Measurements from ENCODE around the gene TSPAN16. TPM values are rescaled to one million over a fixed set of nuclear protein-coding genes. Genes with fewer than 3 reads are reported as not detected.

TSPAN16 gene
- polyA plus RNA-seq, 1 experiment = not detected

DNA sequence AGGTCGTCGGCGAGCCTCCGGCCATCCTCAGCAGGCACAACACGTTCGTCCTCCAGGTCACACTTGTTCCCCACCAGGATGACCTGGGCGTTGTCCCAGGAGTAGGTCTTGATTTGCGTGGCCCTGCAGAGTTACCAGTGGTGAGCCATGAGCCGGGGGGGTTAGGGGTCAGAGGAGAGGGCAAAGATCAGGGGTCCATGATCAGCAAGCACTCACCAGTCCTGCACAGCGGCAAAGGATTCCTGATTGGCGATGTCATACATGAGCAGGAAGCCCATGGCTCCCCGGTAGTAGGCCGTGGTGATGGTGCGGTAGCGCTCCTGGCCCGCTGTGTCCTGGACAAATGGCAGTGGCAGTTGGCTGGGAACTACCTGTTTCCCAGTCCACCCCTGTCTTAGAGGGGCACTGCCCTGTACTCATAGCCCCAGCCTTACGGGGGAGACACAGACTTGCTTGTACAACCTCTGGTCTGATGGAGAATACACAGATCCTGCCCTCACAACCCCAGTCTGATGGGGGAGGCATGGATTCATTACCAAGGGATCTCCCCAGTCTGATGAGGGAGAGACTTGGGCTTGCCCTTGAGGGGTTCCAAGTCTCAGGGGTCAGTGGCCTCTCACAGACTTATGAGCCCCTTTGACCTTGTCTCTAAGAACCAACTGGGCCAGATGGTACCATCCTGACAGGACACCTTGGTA is 39.6 kb downstream of the TSPAN16 start:
- ChIA-PET CTCF (no interaction called here), POLR2A (no interaction called here)
- Histone ChIP-seq H3K36me3 (ENCODE audit: control insufficient read depth, insufficient read depth, low read length) (peaks cover 7% of the 10 kb centered on the region), H3K4me3 (ENCODE audit: low read depth, low read length) (no peak overlapping the region), H3K27me3 (ENCODE audit: control insufficient read depth, insufficient read depth, low read length) (no peaks in the 10 kb centered on the region)
- DNase-seq (ENCODE audit: low read depth) = no peak
- TF ChIP-seq, protein P1, sequence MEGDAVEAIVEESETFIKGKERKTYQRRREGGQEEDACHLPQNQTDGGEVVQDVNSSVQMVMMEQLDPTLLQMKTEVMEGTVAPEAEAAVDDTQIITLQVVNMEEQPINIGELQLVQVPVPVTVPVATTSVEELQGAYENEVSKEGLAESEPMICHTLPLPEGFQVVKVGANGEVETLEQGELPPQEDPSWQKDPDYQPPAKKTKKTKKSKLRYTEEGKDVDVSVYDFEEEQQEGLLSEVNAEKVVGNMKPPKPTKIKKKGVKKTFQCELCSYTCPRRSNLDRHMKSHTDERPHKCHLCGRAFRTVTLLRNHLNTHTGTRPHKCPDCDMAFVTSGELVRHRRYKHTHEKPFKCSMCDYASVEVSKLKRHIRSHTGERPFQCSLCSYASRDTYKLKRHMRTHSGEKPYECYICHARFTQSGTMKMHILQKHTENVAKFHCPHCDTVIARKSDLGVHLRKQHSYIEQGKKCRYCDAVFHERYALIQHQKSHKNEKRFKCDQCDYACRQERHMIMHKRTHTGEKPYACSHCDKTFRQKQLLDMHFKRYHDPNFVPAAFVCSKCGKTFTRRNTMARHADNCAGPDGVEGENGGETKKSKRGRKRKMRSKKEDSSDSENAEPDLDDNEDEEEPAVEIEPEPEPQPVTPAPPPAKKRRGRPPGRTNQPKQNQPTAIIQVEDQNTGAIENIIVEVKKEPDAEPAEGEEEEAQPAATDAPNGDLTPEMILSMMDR (IDR thresholded peaks at IDR 0.05; ENCODE audit: insufficient read depth, low read depth, low read length) = no peak

DNA sequence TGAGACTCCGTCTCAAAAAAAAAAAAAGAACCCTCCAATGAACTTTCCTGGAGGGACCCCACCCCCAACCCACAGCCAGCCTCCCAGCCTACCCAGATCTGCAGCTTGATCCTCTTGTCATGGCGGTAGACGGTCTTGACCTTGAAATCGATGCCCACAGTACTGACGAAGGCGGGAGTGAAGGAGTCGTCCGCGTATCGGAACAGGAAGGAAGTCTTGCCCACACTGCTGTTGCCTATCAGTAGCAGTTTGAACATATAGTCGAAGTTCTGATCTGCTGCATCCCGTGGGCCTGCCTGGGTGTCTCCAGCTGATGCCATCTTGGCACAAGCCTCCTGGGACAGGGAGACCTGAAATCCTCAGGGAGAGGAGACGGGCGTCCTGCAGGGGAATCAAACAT is 41.1 kb downstream of the TSPAN16 start:
- TF ChIP-seq, protein P1 (IDR thresholded peaks at IDR 0.05; ENCODE audit: insufficient read depth, low read depth, low read length) = no peak
- no peak for DNase-seq (ENCODE audit: low read depth)
- H3K4me3 ChIP-seq (ENCODE audit: low read depth, low read length) = no peak overlapping the region
- H3K36me3 ChIP-seq (ENCODE audit: control insufficient read depth, insufficient read depth, low read length) = peaks cover 7% of the 10 kb centered on the region
- CTCF ChIA-PET = interaction anchor here (1.9 kb wide), 1 partner anchor 12 kb away, joined by 6 read pairs; no protein-coding TSS in a partner anchor
- no peaks in the 10 kb centered on the region for H3K27me3 ChIP-seq (ENCODE audit: control insufficient read depth, insufficient read depth, low read length)
- POLR2A ChIA-PET = no interaction called here

DNA sequence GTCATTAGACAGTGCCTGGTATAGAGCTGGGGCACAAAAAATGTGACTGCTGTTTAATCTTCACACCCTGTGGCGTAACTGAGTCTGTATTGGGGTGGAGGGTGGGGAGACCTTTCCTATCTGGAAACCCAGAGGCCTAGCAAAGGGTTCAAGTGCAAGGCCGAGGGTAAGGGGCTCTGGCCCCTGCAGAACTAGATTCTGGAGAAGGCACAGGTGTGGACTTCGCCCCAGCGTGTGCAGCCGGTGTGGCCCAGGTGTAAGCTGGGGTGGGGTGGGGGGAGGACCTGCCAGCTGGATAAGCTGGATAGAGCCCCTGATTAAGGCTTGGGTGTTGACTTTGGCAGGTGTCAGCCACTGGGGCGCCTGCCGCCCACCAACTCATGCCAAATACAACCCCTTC is 42.2 kb downstream of the TSPAN16 start:
- no peak for DNase-seq (ENCODE audit: low read depth)
- H3K4me3 ChIP-seq (ENCODE audit: low read depth, low read length) = no peak overlapping the region
- TF ChIP-seq, protein P1 (IDR thresholded peaks at IDR 0.05; ENCODE audit: insufficient read depth, low read depth, low read length) = no peak
- H3K36me3 ChIP-seq (ENCODE audit: control insufficient read depth, insufficient read depth, low read length) = peaks cover 9% of the 10 kb centered on the region
- POLR2A ChIA-PET = no interaction called here
- CTCF ChIA-PET = interaction anchor here (0.6 to 1.9 kb wide), 3 partner anchors 13 to 123 kb away, joined by 3 to 6 read pairs (median 3); no protein-coding TSS in a partner anchor
- no peaks in the 10 kb centered on the region for H3K27me3 ChIP-seq (ENCODE audit: control insufficient read depth, insufficient read depth, low read length)

DNA sequence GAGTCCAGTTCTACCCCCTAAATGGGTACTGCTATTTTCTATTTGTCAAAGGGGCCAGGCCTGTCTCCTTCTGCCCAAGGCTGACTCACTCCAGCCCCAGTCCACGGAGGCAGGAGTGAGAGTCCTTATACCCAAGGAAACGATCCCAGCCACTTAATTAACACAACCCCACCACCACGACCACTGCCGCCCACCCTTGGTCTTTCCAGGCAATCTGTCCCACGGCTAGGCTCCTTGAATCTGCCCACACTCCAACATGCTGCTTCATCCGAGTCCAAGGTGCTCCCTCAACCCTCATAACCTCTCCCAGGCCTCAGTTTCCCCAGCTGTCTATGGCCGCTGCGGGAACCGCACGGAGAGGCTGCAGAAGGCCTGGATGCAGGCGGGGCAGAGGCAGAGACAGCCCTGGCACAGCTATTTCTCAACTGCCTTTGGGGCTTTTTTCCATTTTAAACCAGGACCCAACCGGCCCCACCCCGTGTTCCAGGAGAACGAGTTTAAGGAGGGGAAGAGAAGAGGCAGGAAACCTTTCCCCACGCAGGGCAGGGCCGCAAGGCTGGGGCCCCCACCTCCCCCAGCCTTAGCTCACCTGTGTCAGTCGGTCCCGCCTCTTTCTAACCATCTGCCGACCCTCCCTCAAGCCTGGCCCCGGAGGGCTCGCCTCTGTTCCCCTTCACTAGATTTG is 42.8 kb downstream of the TSPAN16 start:
- CTCF ChIA-PET = interaction anchor here (0.6 to 2.2 kb wide), 4 partner anchors 31 to 144 kb away, joined by 3 to 10 read pairs (median 4); no protein-coding TSS in a partner anchor
- POLR2A ChIA-PET = no interaction called here
- H3K4me3 ChIP-seq (ENCODE audit: low read depth, low read length) = peak overlapping the region; percentile 67
- H3K27me3 ChIP-seq (ENCODE audit: control insufficient read depth, insufficient read depth, low read length) = no peaks in the 10 kb centered on the region
- DNase-seq (ENCODE audit: low read depth) = no peak
- H3K36me3 ChIP-seq (ENCODE audit: control insufficient read depth, insufficient read depth, low read length) = peaks cover 9% of the 10 kb centered on the region
- TF ChIP-seq, protein P1 (IDR thresholded peaks at IDR 0.05; ENCODE audit: insufficient read depth, low read depth, low read length) = no peak

Data from BJ (cell line).